OCI-LY3 (cell line): Measurements from ENCODE around the gene NPIPA5.
"Not testable (repeated sequence)": the region's sequence is repeated elsewhere in the genome, so short reads cannot be mapped to it uniquely, and the experiment has no call there.

Experiments used
- EZH2phosphoT487 ChIP-seq: fragments of 200-600 bp; shearing (Covaris generic); IDR thresholded peaks from 2 replicates; pipeline ENCODE4 v1.6.1; 2018; ENCODE audit warnings: antibody characterized with exemption, mixed run types, low read depth
- TF ChIP-seq, protein P1 (sequence below): fragments of 200-600, 300-600 bp; sonication (generic); IDR thresholded peaks from 2 replicates; pipeline ENCODE4 v1.5.1; 2014; ENCODE audit warnings: antibody characterized with exemption, low read length, low read depth

DNA sequence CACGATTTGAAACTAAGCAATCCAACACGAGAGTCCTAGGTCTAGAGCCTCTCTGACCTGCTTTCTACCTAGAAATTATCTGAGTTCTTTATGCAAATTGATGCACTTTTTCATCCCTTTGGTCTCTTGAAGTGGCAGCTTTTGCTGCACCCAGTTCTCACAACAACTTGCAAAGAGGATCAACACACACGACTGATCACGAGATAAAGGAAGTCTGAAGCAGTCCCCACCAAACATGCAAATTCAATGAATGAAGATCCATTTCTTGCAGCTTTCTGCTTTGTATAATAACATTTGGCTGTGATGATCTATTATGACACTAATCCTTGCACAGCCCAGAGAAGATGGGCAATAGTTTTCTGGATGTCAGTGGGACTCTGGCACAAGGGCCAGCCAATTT lies 53.1 kb downstream of the NPIPA5 start:
- TF ChIP-seq, protein P1, sequence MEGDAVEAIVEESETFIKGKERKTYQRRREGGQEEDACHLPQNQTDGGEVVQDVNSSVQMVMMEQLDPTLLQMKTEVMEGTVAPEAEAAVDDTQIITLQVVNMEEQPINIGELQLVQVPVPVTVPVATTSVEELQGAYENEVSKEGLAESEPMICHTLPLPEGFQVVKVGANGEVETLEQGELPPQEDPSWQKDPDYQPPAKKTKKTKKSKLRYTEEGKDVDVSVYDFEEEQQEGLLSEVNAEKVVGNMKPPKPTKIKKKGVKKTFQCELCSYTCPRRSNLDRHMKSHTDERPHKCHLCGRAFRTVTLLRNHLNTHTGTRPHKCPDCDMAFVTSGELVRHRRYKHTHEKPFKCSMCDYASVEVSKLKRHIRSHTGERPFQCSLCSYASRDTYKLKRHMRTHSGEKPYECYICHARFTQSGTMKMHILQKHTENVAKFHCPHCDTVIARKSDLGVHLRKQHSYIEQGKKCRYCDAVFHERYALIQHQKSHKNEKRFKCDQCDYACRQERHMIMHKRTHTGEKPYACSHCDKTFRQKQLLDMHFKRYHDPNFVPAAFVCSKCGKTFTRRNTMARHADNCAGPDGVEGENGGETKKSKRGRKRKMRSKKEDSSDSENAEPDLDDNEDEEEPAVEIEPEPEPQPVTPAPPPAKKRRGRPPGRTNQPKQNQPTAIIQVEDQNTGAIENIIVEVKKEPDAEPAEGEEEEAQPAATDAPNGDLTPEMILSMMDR = not testable (repeated sequence)
- not testable (repeated sequence) for TF ChIP-seq EZH2phosphoT487
